NT2/D1 (cell line): Measurements from ENCODE around the gene WDFY4.

Experiments
- DNase-seq: peaks from one replicate; pipeline ENCODE4 v3.0.0-alpha.2; 2011; ENCODE audit warnings: low read depth, low spot score
- H3K27me3 ChIP-seq: 2 replicates; pipeline ENCODE4 v1.6.0; 2011; ENCODE audit warnings: mild to moderate bottlenecking; ENCODE audit not compliant: insufficient read length, insufficient read depth
- H3K36me3 ChIP-seq: 2 replicates; pipeline ENCODE4 v1.6.1; 2011; ENCODE audit warnings: mild to moderate bottlenecking, low read length, mixed read lengths; ENCODE audit not compliant: insufficient read depth, insufficient read length
- H3K4me1 ChIP-seq: 2 replicates; pipeline ENCODE4 v1.5.1; 2011; ENCODE audit not compliant: insufficient read depth, insufficient read length
- H3K4me3 ChIP-seq: 2 replicates; pipeline ENCODE4 v1.5.1; 2011; ENCODE audit warnings: low read depth; ENCODE audit not compliant: insufficient read length
- H3K9ac ChIP-seq: 2 replicates; pipeline ENCODE4 v1.6.0; 2011; ENCODE audit warnings: low read depth; ENCODE audit not compliant: insufficient read length
- H3K9me3 ChIP-seq: 2 replicates; pipeline ENCODE4 v1.5.1; 2011; ENCODE audit warnings: mild to moderate bottlenecking, low read length; ENCODE audit not compliant: insufficient read depth
- SUZ12 ChIP-seq: IDR thresholded peaks from 2 replicates; pipeline ENCODE4 v1.6.1; 2011; ENCODE audit not compliant: insufficient read length, insufficient read depth; ENCODE audit errors: extremely low read depth
- YY1 ChIP-seq: IDR thresholded peaks from 2 replicates; pipeline ENCODE4 v1.6.1; 2011; ENCODE audit not compliant: insufficient read length, insufficient read depth
- ZNF274 ChIP-seq: IDR thresholded peaks from 2 replicates; pipeline ENCODE4 v1.6.1; 2011; ENCODE audit warnings: mild to moderate bottlenecking, low read depth, low read length

Gene WDFY4

GRCh38 chr10:48764486-48764885 lies 79.8 kb downstream of the WDFY4 start:
- H3K9ac ChIP-seq: no peak overlapping the region
- no peaks in the 10 kb centered on the region for H3K36me3 ChIP-seq
- no peaks in the 10 kb centered on the region for H3K9me3 ChIP-seq
- no peak overlapping the region for H3K4me3 ChIP-seq
- TF ChIP-seq SUZ12 (no peak), ZNF274 (no peak), YY1 (no peak)
- no peak for DNase-seq
- H3K4me1 ChIP-seq: no peaks in the 10 kb centered on the region
- no peaks in the 10 kb centered on the region for H3K27me3 ChIP-seq

GRCh38 chr10:48765039-48765438 lies 80.4 kb downstream of the WDFY4 start:
- TF ChIP-seq SUZ12 (no peak), YY1 (no peak), ZNF274 (no peak)
- no peak for DNase-seq

GRCh38 chr10:48765527-48765926 lies 80.9 kb downstream of the WDFY4 start:
- no peaks in the 10 kb centered on the region for H3K9me3 ChIP-seq
- H3K4me3 ChIP-seq: no peak overlapping the region
- no peak for DNase-seq
- no peaks in the 10 kb centered on the region for H3K4me1 ChIP-seq
- TF ChIP-seq ZNF274 (no peak), YY1 (no peak), SUZ12 (no peak)
- H3K27me3 ChIP-seq: no peaks in the 10 kb centered on the region
- H3K36me3 ChIP-seq: no peaks in the 10 kb centered on the region
- H3K9ac ChIP-seq: no peak overlapping the region

More at GRCh38 chr10:48765039-48765438, 80.4 kb downstream of the WDFY4 start:
- H3K9ac ChIP-seq: no peak overlapping the region
- H3K36me3 ChIP-seq: no peaks in the 10 kb centered on the region
- H3K27me3 ChIP-seq: no peaks in the 10 kb centered on the region
- no peaks in the 10 kb centered on the region for H3K4me1 ChIP-seq
- H3K4me3 ChIP-seq: no peak overlapping the region
- H3K9me3 ChIP-seq: no peaks in the 10 kb centered on the region

- H3K4me3 ChIP-seq: no peak overlapping the region
- no peaks in the 10 kb centered on the region for H3K4me1 ChIP-seq
- H3K9me3 ChIP-seq: no peaks in the 10 kb centered on the region
- no peak for DNase-seq
- H3K36me3 ChIP-seq: no peaks in the 10 kb centered on the region
- H3K27me3 ChIP-seq: no peaks in the 10 kb centered on the region
- TF ChIP-seq YY1 (no peak), ZNF274 (no peak), SUZ12 (no peak)
- H3K9ac ChIP-seq: no peak overlapping the region
Observed at GRCh38 chr10:48767373-48768143, 82.9 kb downstream of the WDFY4 start.

- TF ChIP-seq SUZ12 (no peak), ZNF274 (no peak), YY1 (no peak)
Observed at GRCh38 chr10:48768144-48768766, 83.6 kb downstream of the WDFY4 start.

GRCh38 chr10:48768926-48769325 lies 84.3 kb downstream of the WDFY4 start:
- TF ChIP-seq ZNF274: no peak
- no peak for TF ChIP-seq YY1
- no peak for TF ChIP-seq SUZ12
- DNase-seq: no peak
- Histone ChIP-seq H3K9ac (no peak overlapping the region), H3K36me3 (no peaks in the 10 kb centered on the region), H3K4me3 (no peak overlapping the region), H3K9me3 (no peaks in the 10 kb centered on the region), H3K4me1 (no peaks in the 10 kb centered on the region), H3K27me3 (no peaks in the 10 kb centered on the region)

More at GRCh38 chr10:48768144-48768766, 83.6 kb downstream of the WDFY4 start:
- no peak overlapping the region for H3K4me3 ChIP-seq
- no peaks in the 10 kb centered on the region for H3K9me3 ChIP-seq
- H3K36me3 ChIP-seq: no peaks in the 10 kb centered on the region
- no peak overlapping the region for H3K9ac ChIP-seq
- no peaks in the 10 kb centered on the region for H3K4me1 ChIP-seq
- DNase-seq: no peak
- no peaks in the 10 kb centered on the region for H3K27me3 ChIP-seq

GRCh38 chr10:48769706-48770435 lies 85.2 kb downstream of the WDFY4 start:
- Histone ChIP-seq H3K9ac (no peak overlapping the region), H3K4me3 (no peak overlapping the region), H3K27me3 (no peaks in the 10 kb centered on the region), H3K9me3 (no peaks in the 10 kb centered on the region), H3K36me3 (no peaks in the 10 kb centered on the region), H3K4me1 (peaks cover 3% of the 10 kb centered on the region)
- TF ChIP-seq SUZ12 (no peak), ZNF274 (no peak), YY1 (no peak)
- no peak for DNase-seq
